Amygdala (tissue), 56 donors: ENCODE measurements around the gene PLXNA4.

ENCODE experiments used
- DNase-seq, 56 donors: peaks; one replicate each; lab custom pipeline; 2025; lab: John Stamatoyannopoulos, UW

Gene PLXNA4

GRCh38 chr7:132480534-132480933 lies 95.7 kb downstream of the PLXNA4 start:
- peak in 7 of 56 donors; percentile 7 to 25 (median 19) for DNase-seq

- no peak for DNase-seq
Measured at GRCh38 chr7:132476541-132476940, 99.7 kb downstream of the PLXNA4 start.

- no peak for DNase-seq
Measured at GRCh38 chr7:132475669-132476116, 100.6 kb downstream of the PLXNA4 start.

- DNase-seq = peak in 1 of 56 donors; percentile 14
Measured at GRCh38 chr7:132475037-132475668, 101.1 kb downstream of the PLXNA4 start.

GRCh38 chr7:132472463-132473120 lies 103.7 kb downstream of the PLXNA4 start:
- DNase-seq = peak in 1 of 56 donors; percentile 7

- DNase-seq = no peak
Measured at GRCh38 chr7:132471515-132471914, 104.8 kb downstream of the PLXNA4 start.

GRCh38 chr7:132469681-132470080 lies 106.6 kb downstream of the PLXNA4 start:
- no peak for DNase-seq

DNA sequence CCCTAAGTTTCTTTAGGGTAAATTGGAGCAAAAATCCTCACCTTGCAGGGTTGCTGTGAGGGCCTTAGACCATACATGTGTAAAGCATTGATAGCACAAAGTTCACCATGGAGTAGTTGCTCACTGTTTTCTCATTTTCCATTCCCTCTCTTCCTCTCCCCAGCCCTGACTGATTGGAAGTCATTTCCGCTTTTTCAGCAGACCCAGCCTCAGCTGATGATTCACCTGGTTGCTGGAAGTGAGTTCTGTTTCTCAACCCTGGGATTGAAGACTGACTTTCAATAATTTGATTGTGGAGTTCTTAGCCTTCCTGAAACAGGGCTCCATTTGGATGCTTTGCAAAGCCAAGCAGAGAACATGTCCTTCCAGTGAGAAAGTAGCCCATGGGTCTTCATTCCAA lies 107.0 kb downstream of the PLXNA4 start:
- DNase-seq = no peak

DNA sequence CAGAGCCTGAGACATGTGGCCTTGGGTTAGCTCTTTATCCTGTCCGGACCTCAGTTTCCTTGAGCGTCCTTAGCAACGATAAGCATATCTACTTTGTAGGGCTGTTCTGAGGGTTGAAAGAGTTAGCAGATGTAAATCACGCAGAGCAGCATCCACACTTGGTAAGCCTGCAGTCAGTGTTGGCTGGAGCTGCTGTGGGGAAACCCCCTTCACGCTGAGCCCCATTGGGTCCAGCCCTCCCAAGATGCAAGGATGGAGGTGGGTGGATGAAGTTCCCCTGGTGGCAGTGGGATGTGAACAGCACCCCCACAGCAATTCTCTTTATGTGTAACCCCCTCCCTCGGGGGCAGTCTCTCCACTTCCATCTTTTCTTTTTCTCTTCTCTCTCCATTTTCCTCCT lies 109.9 kb downstream of the PLXNA4 start:
- no peak for DNase-seq

- DNase-seq = no peak
Measured at GRCh38 chr7:132465516-132465915, 110.8 kb downstream of the PLXNA4 start.

DNA sequence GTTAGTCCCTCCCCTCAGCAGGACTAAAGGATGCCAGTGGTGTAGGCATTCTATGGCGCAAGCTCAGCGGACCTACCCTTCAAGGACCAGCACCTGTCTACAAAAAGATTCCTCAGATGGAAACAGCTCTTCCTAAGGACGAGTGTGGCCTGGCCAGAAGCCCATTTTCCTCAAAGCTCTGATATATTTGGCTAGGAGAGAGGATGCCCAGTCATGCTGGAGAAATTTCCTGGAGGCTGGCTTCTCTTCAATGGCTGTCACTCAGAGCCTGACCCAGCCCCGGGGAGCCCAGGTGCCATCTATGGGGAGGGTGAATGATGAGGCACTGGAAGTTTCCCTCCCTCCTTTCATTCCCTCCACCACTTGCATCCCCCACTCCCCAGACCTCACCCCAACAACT lies 111.5 kb downstream of the PLXNA4 start:
- no peak for DNase-seq

- no peak for DNase-seq
Measured at GRCh38 chr7:132463922-132464321, 112.3 kb downstream of the PLXNA4 start.

DNA sequence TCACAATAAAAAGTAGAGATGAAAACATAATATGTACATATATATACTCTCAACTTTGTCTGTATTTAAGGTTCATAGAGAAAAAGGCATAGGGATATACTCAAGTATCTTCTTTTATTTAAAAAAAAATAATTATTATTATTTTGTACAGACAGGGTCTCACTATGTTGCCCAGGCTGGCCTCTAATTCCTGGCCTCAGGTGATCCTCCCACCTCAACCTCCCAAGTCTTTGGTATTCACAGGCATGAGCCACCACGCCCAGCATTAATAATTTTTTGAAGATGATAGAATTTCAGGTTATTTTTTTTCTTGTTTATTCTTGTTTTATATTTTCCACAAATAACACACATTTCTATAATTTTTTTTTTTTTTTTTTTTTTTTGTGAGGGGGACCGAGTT lies 113.8 kb downstream of the PLXNA4 start:
- no peak for DNase-seq

DNA sequence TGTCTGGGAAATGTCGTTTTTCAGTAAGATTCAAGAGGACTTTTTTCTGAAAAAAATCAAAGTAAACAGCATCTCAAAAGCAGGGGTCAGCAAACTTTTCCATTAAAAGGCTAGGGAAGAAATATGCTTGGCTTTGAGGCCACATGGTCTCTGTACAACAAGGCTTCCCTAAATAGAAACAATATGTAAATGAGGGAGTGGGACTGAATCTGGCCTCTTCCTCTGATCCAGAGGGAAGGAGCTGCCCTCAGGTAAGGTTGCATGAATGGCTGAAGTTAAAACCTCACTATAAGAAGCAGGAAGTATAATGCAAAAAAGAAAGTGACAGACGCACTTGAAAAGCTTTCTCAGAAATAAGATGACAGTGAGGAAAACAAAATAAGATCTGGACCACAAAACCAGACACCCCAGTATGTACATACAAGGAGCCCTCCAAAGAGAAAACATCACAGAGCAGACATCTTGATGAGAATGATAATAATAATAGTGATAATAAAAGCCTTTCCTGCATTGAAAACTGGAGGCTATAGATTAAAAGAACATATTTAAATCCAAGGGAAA lies 115.2 kb downstream of the PLXNA4 start:
- DNase-seq = no peak

DNA sequence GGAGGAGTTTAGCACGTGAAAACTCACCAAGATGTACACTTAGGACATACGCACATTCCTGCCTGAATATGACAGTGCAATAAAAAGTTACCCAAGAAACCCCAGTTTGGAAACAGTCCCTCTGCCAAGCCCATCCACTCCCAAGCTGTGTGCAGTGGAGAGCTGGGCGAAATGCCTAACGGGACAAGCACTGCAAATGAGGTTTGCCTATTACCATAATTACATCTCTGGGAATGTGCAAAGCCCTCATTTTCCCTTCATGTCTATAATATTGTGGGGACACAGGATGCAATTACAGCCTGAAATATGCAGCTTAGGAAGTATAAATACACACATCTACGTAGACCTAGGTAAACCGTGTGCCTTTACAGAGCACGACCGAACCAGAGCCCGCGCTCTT lies 117.5 kb downstream of the PLXNA4 start:
- no peak for DNase-seq

DNA sequence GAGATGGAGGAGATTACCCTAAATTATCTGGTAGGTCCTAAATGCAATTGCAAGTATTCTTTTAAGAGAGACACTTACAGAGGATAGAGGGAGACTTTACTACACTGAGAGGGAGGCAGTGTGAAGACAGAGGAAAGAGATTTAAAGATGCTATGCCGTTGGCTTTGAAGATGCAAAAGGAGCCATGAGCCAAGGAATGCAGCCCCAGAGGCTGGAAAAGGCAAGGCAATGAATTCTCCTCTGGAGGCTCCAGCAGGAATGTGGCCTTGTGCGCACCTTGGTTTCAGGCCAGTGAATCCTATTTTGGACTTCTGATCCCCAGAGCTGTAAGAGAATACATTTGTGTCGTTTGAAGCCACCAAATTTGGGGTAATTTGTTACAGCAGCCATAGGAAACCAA lies 118.6 kb downstream of the PLXNA4 start:
- DNase-seq = no peak

DNA sequence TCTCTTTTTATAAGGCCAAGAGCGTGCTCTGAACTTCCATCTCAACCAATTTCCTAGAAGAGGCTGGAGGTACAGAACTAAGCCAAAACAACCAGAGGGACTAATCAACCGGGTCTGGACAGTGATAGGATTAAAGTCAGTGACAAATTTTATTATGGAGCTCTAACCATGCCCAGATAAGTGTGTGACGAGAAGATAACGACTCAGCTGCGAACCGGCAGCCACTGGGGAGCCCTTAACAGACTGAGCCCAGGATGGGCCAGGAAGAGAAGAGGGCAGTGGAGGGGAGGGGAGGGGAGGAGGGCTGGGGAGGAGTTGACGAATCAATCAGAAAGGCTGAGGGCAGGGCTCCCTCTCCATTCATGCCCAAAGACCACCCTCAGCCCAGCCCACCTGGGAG lies 119.9 kb downstream of the PLXNA4 start:
- no peak for DNase-seq

GRCh38 chr7:132455378-132455777 lies 120.9 kb downstream of the PLXNA4 start:
- DNase-seq = no peak

GRCh38 chr7:132453826-132454225 lies 122.4 kb downstream of the PLXNA4 start:
- no peak for DNase-seq

- DNase-seq = no peak
Measured at GRCh38 chr7:132451161-132451560, 125.1 kb downstream of the PLXNA4 start.

- DNase-seq = no peak
Measured at GRCh38 chr7:132450696-132451095, 125.6 kb downstream of the PLXNA4 start.

DNA sequence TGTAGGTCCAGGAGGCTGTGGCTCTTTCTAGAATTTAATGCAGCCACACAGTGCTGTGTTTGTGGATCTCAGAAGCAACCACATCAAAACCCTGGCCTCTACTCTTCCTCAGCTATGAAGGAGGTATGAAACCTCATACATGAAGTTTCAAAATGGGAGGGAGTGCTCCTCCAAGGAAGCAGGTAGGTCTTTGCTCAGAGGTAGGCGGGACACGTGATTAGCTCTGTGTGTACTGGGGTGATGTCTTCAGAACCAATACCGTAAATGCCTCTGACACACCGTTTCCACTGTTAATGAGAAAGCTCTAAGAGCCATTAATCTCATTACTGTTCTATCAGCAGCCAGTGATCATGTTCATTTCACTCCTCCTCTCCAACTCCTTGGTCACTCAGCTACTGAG lies 126.1 kb downstream of the PLXNA4 start:
- no peak for DNase-seq
